Astrocyte (in vitro differentiated cells and primary cell): Measurements from ENCODE around the gene RASD1. TPM values are rescaled to one million over a fixed set of nuclear protein-coding genes. Genes with fewer than 3 reads are reported as not detected.

Experiments used
- DNase-seq: peaks from one replicate; pipeline ENCODE4 v3.0.0-alpha.2; 2010; ENCODE audit warnings: low read depth
- FAIRE-seq: peaks from 2 replicates; lab custom pipeline; 2011; peaks lifted over from hg19 to GRCh38; lab: Jason Lieb, UNC
- H2AFZ ChIP-seq: 2 replicates; pipeline ENCODE4 v1.6.0; 2012; ENCODE audit warnings: low read depth, low read length, inconsistent platforms
- H3K27ac ChIP-seq: 2 replicates; pipeline ENCODE4 v1.5.1; 2011; ENCODE audit warnings: low read depth, low read length, inconsistent platforms
- H3K27me3 ChIP-seq: 2 replicates; pipeline ENCODE4 v1.6.0; 2011; ENCODE audit warnings: low read length, inconsistent platforms; ENCODE audit not compliant: insufficient read depth
- H3K36me3 ChIP-seq: 2 replicates; pipeline ENCODE4 v1.5.1; 2011; ENCODE audit warnings: low read length, inconsistent platforms; ENCODE audit not compliant: insufficient read depth
- H3K4me1 ChIP-seq: 2 replicates; pipeline ENCODE4 v1.5.1; 2011; ENCODE audit warnings: low read length, inconsistent platforms; ENCODE audit not compliant: insufficient read depth
- H3K4me2 ChIP-seq: 2 replicates; pipeline ENCODE4 v1.6.0; 2012; ENCODE audit warnings: low read length, inconsistent platforms
- H3K4me3 ChIP-seq: 2 replicates; pipeline ENCODE4 v1.5.1; 2011; ENCODE audit warnings: low read depth, mild to moderate bottlenecking, low read length, inconsistent platforms; ENCODE audit not compliant: insufficient read depth
- H3K79me2 ChIP-seq: 2 replicates; pipeline ENCODE4 v1.6.0; 2012; ENCODE audit warnings: mild to moderate bottlenecking, low read length, inconsistent platforms; ENCODE audit not compliant: insufficient read depth
- H3K9ac ChIP-seq: 2 replicates; pipeline ENCODE4 v1.6.0; 2012; ENCODE audit warnings: mild to moderate bottlenecking, low read length, inconsistent platforms
- H3K9me3 ChIP-seq: 2 replicates; pipeline ENCODE4 v1.5.1; 2012; ENCODE audit warnings: low read depth, mild to moderate bottlenecking, low read length, inconsistent platforms; ENCODE audit not compliant: insufficient read depth
- H4K20me1 ChIP-seq: 2 replicates; pipeline ENCODE4 v1.6.0; 2012; ENCODE audit warnings: low read length, inconsistent platforms; ENCODE audit not compliant: insufficient read depth
- H3K27ac Mint-ChIP-seq: one replicate; pipeline ENCODE4 v1.8.0; 2021; ENCODE audit warnings: mild to moderate bottlenecking, mixed read lengths; ENCODE audit not compliant: unreplicated experiment
- H3K27me3 Mint-ChIP-seq: one replicate; pipeline ENCODE4 v1.8.0; 2021; ENCODE audit warnings: low read depth, mixed read lengths; ENCODE audit not compliant: unreplicated experiment
- H3K36me3 Mint-ChIP-seq: one replicate; pipeline ENCODE4 v1.8.0; 2021; ENCODE audit warnings: low read depth, mixed read lengths; ENCODE audit not compliant: unreplicated experiment
- H3K4me1 Mint-ChIP-seq: one replicate; pipeline ENCODE4 v1.8.0; 2021; ENCODE audit warnings: low read depth, mixed read lengths; ENCODE audit not compliant: unreplicated experiment
- H3K4me3 Mint-ChIP-seq: one replicate; pipeline ENCODE4 v1.8.0; 2021; ENCODE audit warnings: mild to moderate bottlenecking, moderate library complexity, mixed read lengths; ENCODE audit not compliant: unreplicated experiment
- H3K9me3 Mint-ChIP-seq: one replicate; pipeline ENCODE4 v1.8.0; 2021; ENCODE audit warnings: mild to moderate bottlenecking, mixed read lengths; ENCODE audit not compliant: unreplicated experiment
- EZH2 ChIP-seq: IDR thresholded peaks from 2 replicates; pipeline ENCODE4 v1.6.1; 2012; ENCODE audit warnings: mild to moderate bottlenecking, low read length, inconsistent platforms; ENCODE audit not compliant: insufficient read depth
- total RNA-seq: library from RNA; stranded (reverse); gene quantifications from 2 replicates; pipeline ENCODE4 v1.2.1, GENCODE V29; 2021
- TF ChIP-seq, protein P1 (sequence below): IDR thresholded peaks from 2 replicates; pipeline ENCODE4 v1.5.1; 2011; ENCODE audit warnings: low read depth, mild to moderate bottlenecking, inconsistent platforms, low read length, moderate library complexity; ENCODE audit not compliant: insufficient read depth

The RASD1 gene
- total RNA-seq, 1 donor from 2014 or later: 0.77 TPM

DNA sequence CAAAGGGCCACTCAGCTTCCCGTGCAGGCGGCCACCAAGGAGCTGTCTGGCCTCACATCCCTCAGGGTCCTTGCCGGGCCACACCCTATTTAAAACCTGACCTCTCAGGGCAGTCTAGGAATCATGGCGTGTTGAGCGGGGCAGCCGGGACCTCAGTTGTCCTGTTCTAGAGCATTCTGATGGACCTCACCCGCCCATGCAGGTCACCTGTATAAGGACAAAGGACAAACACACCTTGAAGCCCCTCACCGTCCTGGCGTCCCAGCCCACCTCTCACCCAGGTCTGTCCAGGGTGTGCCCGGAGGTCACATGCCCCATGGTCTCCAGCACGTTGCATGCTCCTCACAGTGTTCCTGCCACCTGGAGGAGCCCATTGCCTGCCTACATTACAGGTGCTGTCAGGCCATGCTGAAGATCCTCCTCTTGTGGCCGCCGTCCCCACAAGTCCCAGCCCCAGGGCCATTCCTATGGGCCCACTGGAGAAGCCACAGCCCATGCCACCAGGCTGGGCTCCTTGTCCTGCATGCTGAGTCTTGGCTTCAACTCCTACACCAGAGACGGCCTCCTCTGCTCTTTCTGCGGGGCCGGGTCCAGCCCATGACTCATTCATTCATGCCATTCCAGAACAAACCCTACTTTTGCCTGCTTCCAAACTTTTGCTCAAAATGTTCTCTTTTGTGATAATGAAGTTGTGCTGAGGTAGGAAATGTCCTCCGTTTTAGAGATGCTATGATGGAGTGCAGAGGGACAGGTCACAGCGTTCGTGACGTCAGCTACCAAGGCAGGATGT lies 49.0 kb upstream of the RASD1 start:
- peak; percentile 55 for DNase-seq
- no peak overlapping the region for H3K27ac ChIP-seq
- H3K4me1 ChIP-seq: peaks cover 9% of the 10 kb centered on the region

DNA sequence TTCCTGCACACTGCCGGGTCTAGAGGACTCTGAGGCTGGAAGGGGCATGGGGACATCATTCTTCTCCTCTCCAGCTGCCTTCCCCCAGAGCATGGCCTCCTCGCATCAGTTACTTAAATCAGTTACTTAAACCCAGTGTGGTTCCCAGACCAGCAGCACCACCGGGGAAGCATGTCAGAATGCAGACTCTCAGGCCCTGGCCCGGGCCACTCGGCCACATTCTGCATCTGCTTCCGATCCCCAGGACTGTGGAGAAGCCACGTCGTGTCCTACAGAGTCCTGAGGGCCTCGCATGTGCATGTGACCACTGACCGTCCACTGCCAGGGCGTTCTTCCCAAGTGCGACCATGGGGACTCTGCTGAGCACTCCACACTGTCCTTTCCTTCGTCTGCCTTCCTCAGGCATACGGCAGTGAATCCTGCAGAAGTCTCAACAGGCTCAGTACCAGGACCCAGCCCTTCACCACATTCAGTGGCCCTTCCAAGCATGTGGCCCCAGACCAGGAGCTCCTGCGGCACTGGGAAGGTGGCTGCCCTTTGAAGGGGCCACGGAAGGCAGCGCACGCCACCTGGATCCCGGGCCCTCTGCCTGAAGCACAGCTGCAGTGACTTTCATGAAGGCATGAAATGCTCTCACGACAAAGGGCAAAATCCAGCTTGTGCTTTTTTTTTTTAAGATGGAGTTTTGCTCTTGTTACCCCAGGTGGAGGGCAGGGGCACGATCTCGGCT lies 46.9 kb upstream of the RASD1 start:
- TF ChIP-seq EZH2: no peak
- TF ChIP-seq, protein P1, sequence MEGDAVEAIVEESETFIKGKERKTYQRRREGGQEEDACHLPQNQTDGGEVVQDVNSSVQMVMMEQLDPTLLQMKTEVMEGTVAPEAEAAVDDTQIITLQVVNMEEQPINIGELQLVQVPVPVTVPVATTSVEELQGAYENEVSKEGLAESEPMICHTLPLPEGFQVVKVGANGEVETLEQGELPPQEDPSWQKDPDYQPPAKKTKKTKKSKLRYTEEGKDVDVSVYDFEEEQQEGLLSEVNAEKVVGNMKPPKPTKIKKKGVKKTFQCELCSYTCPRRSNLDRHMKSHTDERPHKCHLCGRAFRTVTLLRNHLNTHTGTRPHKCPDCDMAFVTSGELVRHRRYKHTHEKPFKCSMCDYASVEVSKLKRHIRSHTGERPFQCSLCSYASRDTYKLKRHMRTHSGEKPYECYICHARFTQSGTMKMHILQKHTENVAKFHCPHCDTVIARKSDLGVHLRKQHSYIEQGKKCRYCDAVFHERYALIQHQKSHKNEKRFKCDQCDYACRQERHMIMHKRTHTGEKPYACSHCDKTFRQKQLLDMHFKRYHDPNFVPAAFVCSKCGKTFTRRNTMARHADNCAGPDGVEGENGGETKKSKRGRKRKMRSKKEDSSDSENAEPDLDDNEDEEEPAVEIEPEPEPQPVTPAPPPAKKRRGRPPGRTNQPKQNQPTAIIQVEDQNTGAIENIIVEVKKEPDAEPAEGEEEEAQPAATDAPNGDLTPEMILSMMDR: no peak
- Histone ChIP-seq H3K4me3 (no peak overlapping the region), H3K4me1 (peaks cover 12% of the 10 kb centered on the region), H3K36me3 (no peaks in the 10 kb centered on the region), H3K27ac (no peak overlapping the region), H2AFZ (no peak overlapping the region), H3K9me3 (no peaks in the 10 kb centered on the region), H3K9ac (no peak overlapping the region), H3K4me2 (no peak overlapping the region), H3K27me3 (no peaks in the 10 kb centered on the region), H4K20me1 (peaks cover 28% of the 10 kb centered on the region), H3K79me2 (no peaks in the 10 kb centered on the region)
- Mint-ChIP-seq H3K4me1 (peaks cover 12% of the 10 kb centered on the region), H3K9me3 (no peaks in the 10 kb centered on the region), H3K27me3 (peaks cover 14% of the 10 kb centered on the region), H3K27ac (no peak overlapping the region), H3K36me3 (peaks cover 2% of the 10 kb centered on the region), H3K4me3 (no peak overlapping the region)
- FAIRE-seq (no peak), DNase-seq (no peak)

More for the DNA sequence above, 49.0 kb upstream of the RASD1 start:
- no peak overlapping the region for H3K9ac ChIP-seq
- Mint-ChIP-seq H3K27me3 (peaks cover 17% of the 10 kb centered on the region), H3K9me3 (no peaks in the 10 kb centered on the region), H3K36me3 (peaks cover 2% of the 10 kb centered on the region), H3K4me1 (peaks cover 8% of the 10 kb centered on the region), H3K4me3 (no peak overlapping the region), H3K27ac (no peak overlapping the region)
- peak; percentile 9 for FAIRE-seq
- H4K20me1 ChIP-seq: peaks cover 30% of the 10 kb centered on the region
- H2AFZ ChIP-seq: no peak overlapping the region
- H3K27me3 ChIP-seq: no peaks in the 10 kb centered on the region
- no peaks in the 10 kb centered on the region for H3K79me2 ChIP-seq
- no peak overlapping the region for H3K4me3 ChIP-seq
- TF ChIP-seq, protein P1: no peak
- no peak for TF ChIP-seq EZH2
- no peaks in the 10 kb centered on the region for H3K9me3 ChIP-seq
- H3K4me2 ChIP-seq: no peak overlapping the region
- H3K36me3 ChIP-seq: no peaks in the 10 kb centered on the region
